Measurements from ENCODE around the gene RNF114. TPM values are rescaled to one million over a fixed set of nuclear protein-coding genes. Genes with fewer than 3 reads are reported as not detected.

The RNF114 gene
- total and polyA plus RNA-seq, 2 donors (not counting 3 experiments of a cell fraction or from before 2014, with no cell fraction given): 45.8 to 81.7 TPM

GRCh38 chr20:49951151-49951550, 15.0 kb downstream of the RNF114 start:
- H3K4me2 ChIP-seq (ENCODE audit: insufficient read depth, low read length): no peak overlapping the region
- peak; percentile 59 for FAIRE-seq
- peaks cover 4% of the 10 kb centered on the region for H3K79me2 ChIP-seq (ENCODE audit: control insufficient read depth, insufficient read depth, low read length)
- H3K27ac ChIP-seq (ENCODE audit: insufficient read depth, low read depth, low read length): peak overlapping the region; percentile 24
- CTCF ChIA-PET: interaction anchor here (0.8 to 1.3 kb wide), 3 partner anchors 9 to 120 kb away, joined by 3 to 4 read pairs (median 3); no protein-coding TSS in a partner anchor
- H3K36me3 ChIP-seq (ENCODE audit: control insufficient read depth in 2 of 2, extremely low read depth in 1 of 2, insufficient read depth in 2 of 2, low read length in 2 of 2): peaks cover 21 to 34% of the 10 kb centered on the region in 2 experiments
- no peak overlapping the region for H3K4me3 ChIP-seq (replicated peaks in 1 of 3; ENCODE audit: insufficient read depth in 1 of 3, low read depth in 1 of 3, low read length in 3 of 3)
- TF ChIP-seq JUN (IDR thresholded peaks at IDR 0.05; ENCODE audit: borderline replicate concordance, insufficient read depth, insufficient read length, low read depth) (peak; percentile 74), GATA2 (IDR thresholded peaks at IDR 0.05; ENCODE audit: insufficient read depth, insufficient read length, low read depth, low read length) (no peak), FOS (IDR thresholded peaks at IDR 0.05; ENCODE audit: borderline replicate concordance, insufficient read depth, low read length) (peak; percentile 86), MYC (IDR thresholded peaks at IDR 0.05; ENCODE audit: low read depth, low read length) (no peak), EZH2 (IDR thresholded peaks at IDR 0.05; ENCODE audit: borderline replicate concordance, low read depth, low read length, severe bottlenecking) (no peak)
- peak; percentile 11 for DNase-seq (ENCODE audit: low read depth, low spot score)
- H3K9me1 ChIP-seq (replicated peaks; ENCODE audit: control insufficient read depth, extremely low read depth, insufficient read depth, low read length): no peaks in the 10 kb centered on the region
- H4K20me1 ChIP-seq (replicated peaks; ENCODE audit: control insufficient read depth, extremely low read depth, insufficient read depth, low read length): no peaks in the 10 kb centered on the region
- POLR2A ChIA-PET: no interaction called here
- peaks cover 10% of the 10 kb centered on the region for H3K4me1 ChIP-seq (ENCODE audit: control insufficient read depth, extremely low read depth, insufficient read depth, low read length)
- intact Hi-C loops (cut with micrococcal nuclease) (no loop called here), dilution Hi-C loops (cut with MboI; ENCODE audit: extremely low pct_ligation_motif_present, low sequenced_read_pairs) (no loop called here)
- H3K27me3 ChIP-seq (ENCODE audit: control insufficient read depth in 2 of 2, insufficient read depth in 2 of 2, low read length in 2 of 2): no peaks in the 10 kb centered on the region
- no peak overlapping the region for H3K9ac ChIP-seq (replicated peaks; ENCODE audit: extremely low read depth, insufficient read depth, low read length)
- no peak overlapping the region for H2AFZ ChIP-seq (ENCODE audit: low read depth, low read length)
- no TSS peak for BruUV-seq (replicated peaks)
- no peaks in the 10 kb centered on the region for H3K9me3 ChIP-seq (replicated peaks; ENCODE audit: control insufficient read depth, insufficient read depth, low read length)

- Histone ChIP-seq H3K4me1 (ENCODE audit: control insufficient read depth, extremely low read depth, insufficient read depth, low read length) (peaks cover 10% of the 10 kb centered on the region), H3K36me3 (ENCODE audit: control insufficient read depth in 2 of 2, extremely low read depth in 1 of 2, insufficient read depth in 2 of 2, low read length in 2 of 2) (peaks cover 15 to 27% of the 10 kb centered on the region in 2 experiments), H2AFZ (ENCODE audit: low read depth, low read length) (no peak overlapping the region), H3K9me1 (replicated peaks; ENCODE audit: control insufficient read depth, extremely low read depth, insufficient read depth, low read length) (no peaks in the 10 kb centered on the region), H3K79me2 (ENCODE audit: control insufficient read depth, insufficient read depth, low read length) (peaks cover 4% of the 10 kb centered on the region), H3K27me3 (ENCODE audit: control insufficient read depth in 2 of 2, insufficient read depth in 2 of 2, low read length in 2 of 2) (no peaks in the 10 kb centered on the region), H3K9ac (replicated peaks; ENCODE audit: extremely low read depth, insufficient read depth, low read length) (no peak overlapping the region), H4K20me1 (replicated peaks; ENCODE audit: control insufficient read depth, extremely low read depth, insufficient read depth, low read length) (no peaks in the 10 kb centered on the region), H3K27ac (ENCODE audit: insufficient read depth, low read depth, low read length) (no peak overlapping the region), H3K9me3 (replicated peaks; ENCODE audit: control insufficient read depth, insufficient read depth, low read length) (no peaks in the 10 kb centered on the region), H3K4me2 (ENCODE audit: insufficient read depth, low read length) (no peak overlapping the region), H3K4me3 (replicated peaks in 1 of 3; ENCODE audit: insufficient read depth in 1 of 3, low read depth in 1 of 3, low read length in 3 of 3) (no peak overlapping the region)
- FAIRE-seq (no peak), DNase-seq (ENCODE audit: low read depth, low spot score) (no peak)
- CTCF ChIA-PET: interaction anchor here (2.7 kb wide), 1 partner anchor 9 kb away, joined by 10 read pairs; no protein-coding TSS in a partner anchor
- no TSS peak for BruUV-seq (replicated peaks)
- intact Hi-C loops (cut with micrococcal nuclease) (no loop called here), dilution Hi-C loops (cut with MboI; ENCODE audit: extremely low pct_ligation_motif_present, low sequenced_read_pairs) (no loop called here)
- TF ChIP-seq GATA2 (IDR thresholded peaks at IDR 0.05; ENCODE audit: insufficient read depth, insufficient read length, low read depth, low read length) (no peak), EZH2 (IDR thresholded peaks at IDR 0.05; ENCODE audit: borderline replicate concordance, low read depth, low read length, severe bottlenecking) (no peak), POLR2AphosphoS5 (IDR thresholded peaks at IDR 0.05; ENCODE audit: insufficient read depth, low read depth, low read length) (no peak), POLR2A (IDR thresholded peaks at IDR 0.05; ENCODE audit: low read depth, low read length) (no peak), CTCF (IDR thresholded peaks at IDR 0.05; ENCODE audit: extremely low read depth in 1 of 2, insufficient read depth in 1 of 2, low read depth in 1 of 2, low read length in 2 of 2) (no peak), JUN (IDR thresholded peaks at IDR 0.05; ENCODE audit: borderline replicate concordance, insufficient read depth, insufficient read length, low read depth) (no peak), MYC (IDR thresholded peaks at IDR 0.05; ENCODE audit: low read depth, low read length) (no peak), FOS (IDR thresholded peaks at IDR 0.05; ENCODE audit: borderline replicate concordance, insufficient read depth, low read length) (no peak), MAX (IDR thresholded peaks at IDR 0.05; ENCODE audit: insufficient read depth, insufficient read length) (no peak)
- POLR2A ChIA-PET: no interaction called here
Observed at GRCh38 chr20:49955167-49955566, 19.0 kb downstream of the RNF114 start.

All from endothelial cell of umbilical vein (primary cell).